Activated naive CD4-positive, alpha-beta T cell treated with anti-CD3 and anti-CD28 coated beads for 36 hours (primary cell): ENCODE measurements around the gene P2RY13. TPM values are rescaled to one million over a fixed set of nuclear protein-coding genes. Genes with fewer than 3 reads are reported as not detected.

Experiments
- CTCF ChIA-PET: fragments of 350-600 bp; sonication (Branson Sonifier 250); formaldehyde crosslinking; loops from one replicate; lab custom pipeline; 2021; ENCODE audit warnings: antibody characterized with exemption; lab: Charles Lee
- DNase-seq: peaks from one replicate; pipeline ENCODE4 v3.0.0-alpha.2; 2020
- H3K27ac Mint-ChIP-seq: one replicate; pipeline ENCODE4 v1.8.0; 2021; ENCODE audit warnings: mild to moderate bottlenecking, mixed read lengths
- H3K27me3 Mint-ChIP-seq: one replicate; pipeline ENCODE4 v1.8.0; 2021; ENCODE audit warnings: low read depth, mixed read lengths
- H3K36me3 Mint-ChIP-seq: one replicate; pipeline ENCODE4 v1.8.0; 2021; ENCODE audit warnings: low read depth, mixed read lengths
- H3K4me1 Mint-ChIP-seq: one replicate; pipeline ENCODE4 v1.8.0; 2021; ENCODE audit warnings: low read depth, mixed read lengths
- H3K4me3 Mint-ChIP-seq: one replicate; pipeline ENCODE4 v1.8.0; 2021; ENCODE audit warnings: mild to moderate bottlenecking, moderate library complexity, mixed read lengths
- H3K9me3 Mint-ChIP-seq: one replicate; pipeline ENCODE4 v1.8.0; 2021; ENCODE audit warnings: mixed read lengths
- intact Hi-C: fragments of 100-400 bp; cut with micrococcal nuclease; formaldehyde crosslinking; loops from one replicate; pipeline ENCODE4 v1.15.1; 2023
- total RNA-seq, 2 experiments: library from RNA; stranded (reverse); gene quantifications; one replicate each; pipeline ENCODE4 v1.2.3, GENCODE V29; 2021

P2RY13 gene
- total RNA-seq, 2 experiments from 2014 or later = not detected

GRCh38 chr3:151306168-151306810 is 23.1 kb downstream of the P2RY13 start:
- Mint-ChIP-seq H3K4me3 (no peak overlapping the region), H3K27me3 (peaks cover 14% of the 10 kb centered on the region), H3K27ac (peak overlapping the region; percentile 38), H3K4me1 (peaks cover 58% of the 10 kb centered on the region), H3K36me3 (no peaks in the 10 kb centered on the region), H3K9me3 (no peaks in the 10 kb centered on the region)
- intact Hi-C loops = loop anchor here (10.0 kb wide), 1 partner anchor 541 kb away; the partner anchor contains the start of gene SIAH2
- CTCF ChIA-PET = interaction anchor here (0.6 to 5.2 kb wide), 6 partner anchors 21 to 864 kb away, joined by 3 to 35 read pairs (median 14); no protein-coding TSS in a partner anchor
- DNase-seq = no peak

- CTCF ChIA-PET = interaction anchor here (0.6 to 5.2 kb wide), 11 partner anchors 11 to 865 kb away, joined by 3 to 35 read pairs (median 5); partner anchors contain the start of gene GPR87
- Mint-ChIP-seq H3K9me3 (no peaks in the 10 kb centered on the region), H3K4me1 (peaks cover 59% of the 10 kb centered on the region), H3K27ac (peak overlapping the region; percentile 38), H3K36me3 (no peaks in the 10 kb centered on the region), H3K4me3 (no peak overlapping the region), H3K27me3 (peaks cover 16% of the 10 kb centered on the region)
- intact Hi-C loops = loop anchor here (1.0 to 10.0 kb wide), 9 partner anchors 11 to 1856 kb away; partner anchors contain the start of genes GPR87, P2RY14 and SIAH2
- no peak for DNase-seq
Observed at GRCh38 chr3:151305775-151306151, 23.6 kb downstream of the P2RY13 start.

GRCh38 chr3:151305060-151305774 is 24.1 kb downstream of the P2RY13 start:
- Mint-ChIP-seq H3K9me3 (no peaks in the 10 kb centered on the region), H3K36me3 (no peaks in the 10 kb centered on the region), H3K27me3 (peaks cover 18% of the 10 kb centered on the region), H3K27ac (no peak overlapping the region), H3K4me3 (no peak overlapping the region), H3K4me1 (peaks cover 59% of the 10 kb centered on the region)
- intact Hi-C loops = loop anchor here (1.0 to 10.0 kb wide), 9 partner anchors 11 to 1856 kb away; partner anchors contain the start of genes GPR87, P2RY14 and SIAH2
- DNase-seq = peak; percentile 37
- CTCF ChIA-PET = interaction anchor here (0.5 to 5.2 kb wide), 17 partner anchors 11 to 1086 kb away, joined by 3 to 35 read pairs (median 4); partner anchors contain the start of genes GPR171 and GPR87

DNA sequence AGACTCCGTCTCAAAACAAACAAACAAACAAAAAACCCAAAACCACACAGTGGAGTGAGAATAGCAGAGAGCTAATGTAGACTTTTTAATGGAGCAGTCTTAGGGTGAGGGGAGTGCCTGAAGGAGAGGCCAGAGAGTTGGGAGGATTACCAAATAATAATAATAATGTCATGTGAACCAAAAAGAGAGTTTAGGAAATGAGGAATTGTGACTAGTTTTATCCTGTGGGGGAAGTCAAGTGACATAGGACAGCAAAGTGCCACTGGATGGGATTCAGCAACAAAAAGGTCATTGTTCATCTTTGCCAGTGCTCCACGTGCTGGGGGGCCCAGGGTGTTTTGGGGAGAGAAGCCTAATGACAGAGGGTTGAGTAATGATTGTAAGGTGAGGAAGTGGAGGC is 25.6 kb downstream of the P2RY13 start:
- Mint-ChIP-seq H3K27me3 (peaks cover 24% of the 10 kb centered on the region), H3K9me3 (no peaks in the 10 kb centered on the region), H3K36me3 (no peaks in the 10 kb centered on the region), H3K4me3 (no peak overlapping the region), H3K27ac (no peak overlapping the region), H3K4me1 (peaks cover 56% of the 10 kb centered on the region)
- CTCF ChIA-PET = interaction anchor here (0.7 to 5.2 kb wide), 5 partner anchors 11 to 163 kb away, joined by 3 to 35 read pairs (median 3); partner anchors contain the start of gene GPR171
- DNase-seq = no peak
- intact Hi-C loops = loop anchor here (2.0 to 10.0 kb wide), 3 partner anchors 17 to 565 kb away; partner anchors contain the start of gene SIAH2

- H3K27me3 Mint-ChIP-seq = peaks cover 26% of the 10 kb centered on the region
- no peak overlapping the region for H3K27ac Mint-ChIP-seq
- H3K36me3 Mint-ChIP-seq = no peaks in the 10 kb centered on the region
- no peak for DNase-seq
- intact Hi-C loops = loop anchor here (10.0 kb wide), 1 partner anchor 537 kb away; the partner anchor contains the start of gene SIAH2
- no peak overlapping the region for H3K4me3 Mint-ChIP-seq
- no peaks in the 10 kb centered on the region for H3K9me3 Mint-ChIP-seq
- H3K4me1 Mint-ChIP-seq = peaks cover 38% of the 10 kb centered on the region
- CTCF ChIA-PET = interaction anchor here (1.2 kb wide), 1 partner anchor 96 kb away, joined by 3 read pairs; no protein-coding TSS in a partner anchor
Observed at GRCh38 chr3:151301787-151302186, 27.6 kb downstream of the P2RY13 start.

DNA sequence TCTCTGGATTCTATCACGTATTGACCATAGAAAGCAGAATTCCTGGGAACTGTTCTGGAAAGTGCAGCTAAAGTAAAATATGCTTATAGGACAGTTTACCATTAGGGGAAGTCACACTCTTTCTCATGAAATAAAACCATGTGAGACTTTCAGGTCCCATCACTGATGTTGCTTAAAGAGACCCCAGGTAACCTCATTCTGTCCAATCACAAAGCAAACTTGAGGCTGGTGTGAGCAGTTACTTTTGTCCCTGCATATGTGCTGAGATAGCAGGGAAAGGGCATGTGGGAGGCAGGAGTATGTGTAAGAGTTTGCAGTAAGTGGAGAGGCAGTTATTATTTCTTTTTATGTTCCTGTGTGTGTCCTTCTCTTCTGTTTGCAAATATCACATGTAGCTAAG is 28.8 kb downstream of the P2RY13 start:
- Mint-ChIP-seq H3K4me3 (no peak overlapping the region), H3K27ac (no peak overlapping the region), H3K36me3 (no peaks in the 10 kb centered on the region), H3K4me1 (peaks cover 25% of the 10 kb centered on the region), H3K27me3 (peaks cover 26% of the 10 kb centered on the region), H3K9me3 (no peaks in the 10 kb centered on the region)
- intact Hi-C loops = loop anchor here (10.0 kb wide), 1 partner anchor 536 kb away; the partner anchor contains the start of gene SIAH2
- CTCF ChIA-PET = interaction anchor here (0.6 to 2.1 kb wide), 6 partner anchors 18 to 628 kb away, joined by 3 to 4 read pairs (median 4); no protein-coding TSS in a partner anchor
- DNase-seq = no peak

DNA sequence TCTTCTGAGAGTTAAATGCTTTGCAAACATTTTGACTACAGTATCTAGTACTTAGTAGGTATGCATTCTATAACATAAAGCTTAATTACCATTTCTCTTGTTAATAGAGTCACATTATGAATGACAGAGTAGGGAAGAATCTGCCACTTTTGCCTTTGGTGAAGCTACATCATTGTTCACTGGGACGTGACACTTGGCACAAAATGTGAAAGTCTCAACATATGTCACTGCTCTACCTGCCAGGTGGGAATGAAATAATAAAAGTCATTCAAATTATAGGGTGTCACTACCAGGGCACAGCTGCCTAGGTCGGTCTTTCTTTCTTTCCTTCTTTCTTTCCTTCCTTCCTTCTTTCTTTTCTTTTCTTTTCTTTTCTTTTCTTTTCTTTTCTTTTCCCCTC is 30.3 kb downstream of the P2RY13 start:
- CTCF ChIA-PET = interaction anchor here (0.7 to 2.1 kb wide), 2 partner anchors 16 to 131 kb away, joined by 3 to 4 read pairs; no protein-coding TSS in a partner anchor
- Mint-ChIP-seq H3K27me3 (peaks cover 27% of the 10 kb centered on the region), H3K4me3 (no peak overlapping the region), H3K4me1 (peaks cover 14% of the 10 kb centered on the region), H3K27ac (no peak overlapping the region), H3K36me3 (no peaks in the 10 kb centered on the region), H3K9me3 (no peaks in the 10 kb centered on the region)
- intact Hi-C loops = no loop called here
- no peak for DNase-seq

- H3K4me1 Mint-ChIP-seq = peaks cover 10% of the 10 kb centered on the region
- intact Hi-C loops = no loop called here
Observed at GRCh38 chr3:151297429-151297828, 31.9 kb downstream of the P2RY13 start.

GRCh38 chr3:151296226-151296625 is 33.1 kb downstream of the P2RY13 start:
- intact Hi-C loops = no loop called here
- DNase-seq = no peak

More at GRCh38 chr3:151297429-151297828, 31.9 kb downstream of the P2RY13 start:
- Mint-ChIP-seq H3K4me3 (no peak overlapping the region), H3K36me3 (no peaks in the 10 kb centered on the region), H3K27ac (no peak overlapping the region), H3K27me3 (peaks cover 15% of the 10 kb centered on the region), H3K9me3 (no peaks in the 10 kb centered on the region)
- DNase-seq = no peak
- CTCF ChIA-PET = interaction anchor here (0.7 kb wide), 1 partner anchor 129 kb away, joined by 3 read pairs; no protein-coding TSS in a partner anchor

GRCh38 chr3:151293127-151293526 is 36.2 kb downstream of the P2RY13 start:
- CTCF ChIA-PET = interaction anchor here (0.6 to 3.8 kb wide), 5 partner anchors 12 to 134 kb away, joined by 3 to 24 read pairs (median 3); partner anchors contain the start of gene P2RY14
- no peak overlapping the region for H3K4me3 Mint-ChIP-seq
- H3K9me3 Mint-ChIP-seq = no peaks in the 10 kb centered on the region
- no peaks in the 10 kb centered on the region for H3K36me3 Mint-ChIP-seq
- no peak for DNase-seq
- intact Hi-C loops = no loop called here
- H3K4me1 Mint-ChIP-seq = peaks cover 2% of the 10 kb centered on the region
- H3K27ac Mint-ChIP-seq = no peak overlapping the region
- peaks cover 4% of the 10 kb centered on the region for H3K27me3 Mint-ChIP-seq

More at GRCh38 chr3:151296226-151296625, 33.1 kb downstream of the P2RY13 start:
- H3K36me3 Mint-ChIP-seq = no peaks in the 10 kb centered on the region
- H3K27me3 Mint-ChIP-seq = peaks cover 13% of the 10 kb centered on the region
- CTCF ChIA-PET = no interaction called here
- H3K27ac Mint-ChIP-seq = no peak overlapping the region
- H3K4me1 Mint-ChIP-seq = peaks cover under 1% of the 10 kb centered on the region
- no peaks in the 10 kb centered on the region for H3K9me3 Mint-ChIP-seq
- no peak overlapping the region for H3K4me3 Mint-ChIP-seq

DNA sequence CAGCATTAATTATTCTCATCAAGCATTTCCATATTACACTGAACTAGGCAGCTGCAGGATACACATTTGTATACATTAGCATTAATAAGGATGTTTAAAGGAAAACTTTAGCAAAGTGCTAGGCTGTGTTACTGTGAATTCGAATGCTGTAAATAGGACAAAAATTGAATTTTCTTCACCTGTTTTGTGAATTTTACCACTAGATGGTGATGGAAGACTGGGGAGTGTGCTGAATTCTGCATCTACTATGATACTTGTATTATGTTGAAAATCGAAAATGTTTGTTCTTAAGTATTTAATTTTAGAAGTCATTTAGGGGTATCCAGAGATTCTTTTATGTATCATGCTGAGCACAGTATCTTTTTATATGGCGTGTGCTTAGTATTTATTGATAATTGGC is 38.7 kb downstream of the P2RY13 start:
- Mint-ChIP-seq H3K4me1 (peaks cover 2% of the 10 kb centered on the region), H3K9me3 (no peaks in the 10 kb centered on the region), H3K27me3 (peaks cover 2% of the 10 kb centered on the region), H3K4me3 (no peak overlapping the region), H3K27ac (no peak overlapping the region), H3K36me3 (no peaks in the 10 kb centered on the region)
- intact Hi-C loops = loop anchor here (1.0 to 2.0 kb wide), 3 partner anchors 37 to 549 kb away; no protein-coding TSS in a partner anchor
- CTCF ChIA-PET = interaction anchor here (0.7 to 3.8 kb wide), 2 partner anchors 36 to 413 kb away, joined by 3 to 24 read pairs; no protein-coding TSS in a partner anchor
- no peak for DNase-seq
